HepG2 (cell line): Measurements from ENCODE around the gene P3H4. TPM values are rescaled to one million over a fixed set of nuclear protein-coding genes. Genes with fewer than 3 reads are reported as not detected.
A peak's percentile ranks its signal among the peaks of the same experiment; 100 is the strongest.

ENCODE experiments used
- ARID2 ChIP-seq: sonication (generic); formaldehyde crosslinking; IDR thresholded peaks from 2 replicates; pipeline ENCODE4 v1.8.1; 2022; ENCODE audit warnings: mild to moderate bottlenecking, missing genetic modification reagents, borderline replicate concordance
- ATF7 ChIP-seq, 2 experiments: fragments of 450-650 bp in 1 of 2; sonication (generic) in 1 of 2; formaldehyde crosslinking in 1 of 2; IDR thresholded peaks; 2 replicates each; pipeline versions ENCODE4 v1.4.0 to v1.6.1; 2016 to 2020; ENCODE audit warnings: antibody characterized with exemption in 1 of 2, mild to moderate bottlenecking in 1 of 2, missing genetic modification reagents in 1 of 2
- HNF4A ChIP-seq: sonication (generic); formaldehyde crosslinking; IDR thresholded peaks from 2 replicates; pipeline ENCODE4 v1.4.0; 2020; ENCODE audit warnings: missing genetic modification reagents
- HNRNPL ChIP-seq: fragments of 200-400 bp; formaldehyde crosslinking; IDR thresholded peaks from 2 replicates; pipeline ENCODE4 v1.6.1; 2017; ENCODE audit warnings: mild to moderate bottlenecking, low read depth, low read length
- IRF2 ChIP-seq: IDR thresholded peaks from 2 replicates; pipeline ENCODE4 v1.6.1; 2018; ENCODE audit warnings: missing genetic modification reagents, missing compliant biosample characterization
- PHF8 ChIP-seq: sonication (generic); formaldehyde crosslinking; IDR thresholded peaks from 2 replicates; pipeline ENCODE4 v1.5.0; 2020; ENCODE audit warnings: missing genetic modification reagents
- RFXAP ChIP-seq: sonication (generic); formaldehyde crosslinking; IDR thresholded peaks from 2 replicates; pipeline ENCODE4 v1.4.0; 2020; ENCODE audit warnings: missing genetic modification reagents, borderline replicate concordance
- SALL2 ChIP-seq: sonication (generic); formaldehyde crosslinking; IDR thresholded peaks from 2 replicates; pipeline ENCODE4 v1.8.1; 2023; ENCODE audit warnings: mild to moderate bottlenecking, missing genetic modification reagents, inconsistent platforms
- SAP130 ChIP-seq: IDR thresholded peaks from 2 replicates; pipeline ENCODE4 v1.6.1; 2016; ENCODE audit warnings: low read depth
- SIN3A ChIP-seq: IDR thresholded peaks from 2 replicates; pipeline ENCODE4 v1.6.1; 2011; ENCODE audit warnings: low read depth, mild to moderate bottlenecking, control low read depth, low read length, borderline replicate concordance
- ZFP36L1 ChIP-seq: sonication (generic); formaldehyde crosslinking; IDR thresholded peaks from 2 replicates; pipeline ENCODE4 v1.8.0; 2022; ENCODE audit warnings: mild to moderate bottlenecking, missing genetic modification reagents, moderate library complexity
- polyA plus RNA-seq, 8 experiments: library from polyadenylated mRNA; depleted of rRNA in 3 of 8; stranded (reverse) in 7 of 8; unstranded in 1 of 8; fragments of >200 nt; fragmentation: Illumina TruSeq in 4 of 8; extraction: Trizol in 4 of 8; gene quantifications; 2 replicates each; pipeline versions ENCODE4 v1.2.1 to v1.2.3, GENCODE V29; 2011 to 2016; ENCODE audit warnings: low read depth in 4 of 8, missing spikeins in 1 of 8, mixed read lengths in 1 of 8; ENCODE audit not compliant: insufficient read depth in 1 of 8
- total RNA-seq, 5 experiments: library from RNA; depleted of rRNA; stranded (reverse); fragments of >200 nt; fragmentation: Illumina TruSeq; extraction: Trizol; gene quantifications; 2 replicates each; pipeline ENCODE4 v1.2.3, GENCODE V29; 2016; ENCODE audit warnings: low read depth in 1 of 5
- TF ChIP-seq, protein P1 (sequence below), 2 experiments: sonication (generic) in 1 of 2; formaldehyde crosslinking in 1 of 2; IDR thresholded peaks; 2 replicates each; pipeline versions ENCODE4 v1.4.0 to v1.6.1; 2018 to 2020; ENCODE audit warnings: missing genetic modification reagents in 2 of 2, borderline replicate concordance in 1 of 2, low read depth in 1 of 2, mild to moderate bottlenecking in 1 of 2, missing biosample characterization in 1 of 2
- TF ChIP-seq, protein P2 (sequence below): sonication (generic); formaldehyde crosslinking; conservative IDR thresholded peaks from 2 replicates; pipeline ENCODE4 v1.8.1; 2023; ENCODE audit warnings: missing genetic modification reagents
- TF ChIP-seq, protein P3 (sequence below): sonication (generic); formaldehyde crosslinking; IDR thresholded peaks from 2 replicates; pipeline ENCODE4 v1.4.0; 2020; ENCODE audit warnings: missing genetic modification reagents
- TF ChIP-seq, protein P4 (sequence below): conservative IDR thresholded peaks from 2 replicates; pipeline ENCODE4 v1.6.1; 2018; ENCODE audit warnings: missing genetic modification reagents

Gene P3H4
- total and polyA plus RNA-seq, 2 of the 13 experiments (the other 11 are each of a cell fraction or from before 2014, with no cell fraction given) = 37.1 to 50.6 TPM

DNA sequence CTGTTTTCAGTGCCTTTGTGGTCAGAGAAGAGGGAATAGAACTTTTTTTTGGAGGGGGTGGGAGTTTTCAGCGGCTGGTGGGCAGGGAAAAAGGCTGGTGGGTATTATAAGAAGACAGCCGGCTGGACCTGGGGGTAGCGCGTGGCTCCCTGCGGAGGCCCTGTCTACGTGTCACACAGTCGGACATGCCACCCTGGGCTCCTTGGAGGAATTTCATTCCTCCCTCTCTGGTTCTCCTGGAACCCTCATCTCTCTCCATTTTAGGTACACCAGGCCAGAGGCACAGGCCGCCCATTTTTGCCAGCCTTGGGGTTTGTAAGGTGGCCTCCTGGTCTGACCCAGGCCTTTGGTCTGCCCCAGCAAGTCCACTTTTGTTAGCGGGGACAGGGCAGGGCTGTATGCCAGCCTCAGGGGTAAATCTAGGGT is 2.0 kb upstream of the P3H4 start (continued):
- TF ChIP-seq RFXAP (peak; percentile 55; the same call in 1 of the 2 replicates), PHF8 (CRISPR knock-in tag) (peak; percentile 39), ARID2 (peak; percentile 71; the same call in 1 of the 2 replicates), SIN3A (peak; percentile 43; the same call in 1 of the 2 replicates), IRF2 (CRISPR knock-in tag) (peak; percentile 18; the same call in 1 of the 2 replicates), ZFP36L1 (CRISPR knock-in tag) (0 out of 2 replicates have a peak, but pooled peaks have one; percentile 20), SAP130 (peak; percentile 19; the same call in 1 of the 2 replicates), HNF4A (no peak), HNRNPL (0 out of 2 replicates have a peak, but pooled peaks have one; percentile 39), SALL2 (0 out of 2 replicates have a peak, but pooled peaks have one; percentile 64), ATF7 (IDR thresholded peaks at IDR 0.05) (no peak), ATF7 (CRISPR knock-in tag; IDR thresholded peaks at IDR 0.05) (peak; percentile 57; the same call in 1 of the 2 replicates)
- TF ChIP-seq, protein P1, sequence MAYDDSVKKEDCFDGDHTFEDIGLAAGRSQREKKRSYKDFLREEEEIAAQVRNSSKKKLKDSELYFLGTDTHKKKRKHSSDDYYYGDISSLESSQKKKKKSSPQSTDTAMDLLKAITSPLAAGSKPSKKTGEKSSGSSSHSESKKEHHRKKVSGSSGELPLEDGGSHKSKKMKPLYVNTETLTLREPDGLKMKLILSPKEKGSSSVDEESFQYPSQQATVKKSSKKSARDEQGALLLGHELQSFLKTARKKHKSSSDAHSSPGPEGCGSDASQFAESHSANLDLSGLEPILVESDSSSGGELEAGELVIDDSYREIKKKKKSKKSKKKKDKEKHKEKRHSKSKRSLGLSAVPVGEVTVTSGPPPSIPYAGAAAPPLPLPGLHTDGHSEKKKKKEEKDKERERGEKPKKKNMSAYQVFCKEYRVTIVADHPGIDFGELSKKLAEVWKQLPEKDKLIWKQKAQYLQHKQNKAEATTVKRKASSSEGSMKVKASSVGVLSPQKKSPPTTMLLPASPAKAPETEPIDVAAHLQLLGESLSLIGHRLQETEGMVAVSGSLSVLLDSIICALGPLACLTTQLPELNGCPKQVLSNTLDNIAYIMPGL (CRISPR knock-in tag; IDR thresholded peaks at IDR 0.05; ENCODE audit: borderline replicate concordance in 1 of 2, low read depth in 1 of 2) = peak in 1 of 2 experiments; percentile 14; a peak in 1 of 4 replicates
- TF ChIP-seq, protein P2, sequence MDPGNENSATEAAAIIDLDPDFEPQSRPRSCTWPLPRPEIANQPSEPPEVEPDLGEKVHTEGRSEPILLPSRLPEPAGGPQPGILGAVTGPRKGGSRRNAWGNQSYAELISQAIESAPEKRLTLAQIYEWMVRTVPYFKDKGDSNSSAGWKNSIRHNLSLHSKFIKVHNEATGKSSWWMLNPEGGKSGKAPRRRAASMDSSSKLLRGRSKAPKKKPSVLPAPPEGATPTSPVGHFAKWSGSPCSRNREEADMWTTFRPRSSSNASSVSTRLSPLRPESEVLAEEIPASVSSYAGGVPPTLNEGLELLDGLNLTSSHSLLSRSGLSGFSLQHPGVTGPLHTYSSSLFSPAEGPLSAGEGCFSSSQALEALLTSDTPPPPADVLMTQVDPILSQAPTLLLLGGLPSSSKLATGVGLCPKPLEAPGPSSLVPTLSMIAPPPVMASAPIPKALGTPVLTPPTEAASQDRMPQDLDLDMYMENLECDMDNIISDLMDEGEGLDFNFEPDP (CRISPR knock-in tag) = 0 out of 2 replicates have a peak, but pooled peaks have one; percentile 15
- TF ChIP-seq, protein P3, sequence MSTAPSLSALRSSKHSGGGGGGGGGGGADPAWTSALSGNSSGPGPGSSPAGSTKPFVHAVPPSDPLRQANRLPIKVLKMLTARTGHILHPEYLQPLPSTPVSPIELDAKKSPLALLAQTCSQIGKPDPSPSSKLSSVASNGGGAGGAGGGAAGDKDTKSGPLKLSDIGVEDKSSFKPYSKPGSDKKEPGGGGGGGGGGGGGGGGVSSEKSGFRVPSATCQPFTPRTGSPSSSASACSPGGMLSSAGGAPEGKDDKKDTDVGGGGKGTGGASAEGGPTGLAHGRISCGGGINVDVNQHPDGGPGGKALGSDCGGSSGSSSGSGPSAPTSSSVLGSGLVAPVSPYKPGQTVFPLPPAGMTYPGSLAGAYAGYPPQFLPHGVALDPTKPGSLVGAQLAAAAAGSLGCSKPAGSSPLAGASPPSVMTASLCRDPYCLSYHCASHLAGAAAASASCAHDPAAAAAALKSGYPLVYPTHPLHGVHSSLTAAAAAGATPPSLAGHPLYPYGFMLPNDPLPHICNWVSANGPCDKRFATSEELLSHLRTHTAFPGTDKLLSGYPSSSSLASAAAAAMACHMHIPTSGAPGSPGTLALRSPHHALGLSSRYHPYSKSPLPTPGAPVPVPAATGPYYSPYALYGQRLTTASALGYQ (CRISPR knock-in tag) = 0 out of 2 replicates have a peak, but pooled peaks have one; percentile 32
- TF ChIP-seq, protein P4, sequence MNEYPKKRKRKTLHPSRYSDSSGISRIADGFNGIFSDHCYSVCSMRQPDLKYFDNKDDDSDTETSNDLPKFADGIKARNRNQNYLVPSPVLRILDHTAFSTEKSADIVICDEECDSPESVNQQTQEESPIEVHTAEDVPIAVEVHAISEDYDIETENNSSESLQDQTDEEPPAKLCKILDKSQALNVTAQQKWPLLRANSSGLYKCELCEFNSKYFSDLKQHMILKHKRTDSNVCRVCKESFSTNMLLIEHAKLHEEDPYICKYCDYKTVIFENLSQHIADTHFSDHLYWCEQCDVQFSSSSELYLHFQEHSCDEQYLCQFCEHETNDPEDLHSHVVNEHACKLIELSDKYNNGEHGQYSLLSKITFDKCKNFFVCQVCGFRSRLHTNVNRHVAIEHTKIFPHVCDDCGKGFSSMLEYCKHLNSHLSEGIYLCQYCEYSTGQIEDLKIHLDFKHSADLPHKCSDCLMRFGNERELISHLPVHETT = no peak; the same call in 1 of the 2 replicates
- TF ChIP-seq, all 625 proteins: peak for 56
